RPMI7951 (cell line): ENCODE measurements around the gene HHAT. TPM values are rescaled to one million over a fixed set of nuclear protein-coding genes. Genes with fewer than 3 reads are reported as not detected.
A peak's percentile ranks its signal among the peaks of the same experiment; 100 is the strongest.

Source experiments
- DNase-seq: peaks from one replicate; pipeline ENCODE4 v3.0.0-alpha.2; 2012; ENCODE audit warnings: low read depth
- total RNA-seq: library from RNA; depleted of rRNA; stranded (reverse); fragments of >200 nt; shearing (Covaris generic); gene quantifications from 2 replicates; pipeline ENCODE4 v1.2.3, GENCODE V29; 2014

Gene HHAT
- total RNA-seq, 1 experiment from 2014 or later = 3.1 TPM

- DNase-seq = peak; percentile 96
Measured at GRCh38 chr1:210597555-210598134, 268.9 kb downstream of the HHAT start.

GRCh38 chr1:210598135-210598652, 269.5 kb downstream of the HHAT start:
- DNase-seq = peak; percentile 98

GRCh38 chr1:210600421-210601159, 271.9 kb downstream of the HHAT start:
- DNase-seq = peak; percentile 32

- no peak for DNase-seq
Measured at GRCh38 chr1:210603123-210603522, 274.4 kb downstream of the HHAT start.

GRCh38 chr1:210605099-210605498, 276.4 kb downstream of the HHAT start:
- no peak for DNase-seq

- DNase-seq = no peak
Measured at GRCh38 chr1:210607361-210607760, 278.7 kb downstream of the HHAT start.

GRCh38 chr1:210608767-210609166, 280.1 kb downstream of the HHAT start:
- no peak for DNase-seq

GRCh38 chr1:210616356-210616755, 287.7 kb downstream of the HHAT start:
- no peak for DNase-seq

- DNase-seq = no peak
Measured at GRCh38 chr1:210617293-210617692, 288.6 kb downstream of the HHAT start.

GRCh38 chr1:210618369-210618768, 289.7 kb downstream of the HHAT start:
- DNase-seq = no peak

GRCh38 chr1:210620867-210621488, 292.3 kb downstream of the HHAT start:
- DNase-seq = no peak

GRCh38 chr1:210621712-210622111, 293.0 kb downstream of the HHAT start:
- DNase-seq = no peak

- DNase-seq = no peak
Measured at GRCh38 chr1:210624722-210625121, 296.0 kb downstream of the HHAT start.

GRCh38 chr1:210625715-210626114, 297.0 kb downstream of the HHAT start:
- DNase-seq = no peak

- no peak for DNase-seq
Measured at GRCh38 chr1:210626341-210626740, 297.6 kb downstream of the HHAT start.

GRCh38 chr1:210627755-210628154, 299.1 kb downstream of the HHAT start:
- no peak for DNase-seq

- no peak for DNase-seq
Measured at GRCh38 chr1:210629276-210629675, 300.6 kb downstream of the HHAT start.

- DNase-seq = no peak
Measured at GRCh38 chr1:210631399-210631798, 302.7 kb downstream of the HHAT start.

- DNase-seq = no peak
Measured at GRCh38 chr1:210633140-210633539, 304.4 kb downstream of the HHAT start.

- DNase-seq = no peak
Measured at GRCh38 chr1:210633636-210634035, 304.9 kb downstream of the HHAT start.

- DNase-seq = no peak
Measured at GRCh38 chr1:210635108-210635507, 306.4 kb downstream of the HHAT start.

- DNase-seq = no peak
Measured at GRCh38 chr1:210641582-210641981, 312.9 kb downstream of the HHAT start.
